Mesendoderm (in vitro differentiated cells): ENCODE measurements around the gene TVP23A.

Experiments used
- DNase-seq: peaks from one replicate; pipeline ENCODE4 v3.0.0; 2013
- H2AK5ac ChIP-seq: 2 replicates; pipeline ENCODE4 v1.6.1; 2013; ENCODE audit warnings: low read length, inconsistent platforms
- H2BK120ac ChIP-seq: 2 replicates; pipeline ENCODE4 v1.6.1; 2013; ENCODE audit warnings: low read depth, mild to moderate bottlenecking, low read length, moderate library complexity, mixed read lengths
- H2BK15ac ChIP-seq: replicated peaks from 2 replicates; pipeline ENCODE4 v1.6.1; 2013; ENCODE audit warnings: low read depth, mild to moderate bottlenecking, moderate library complexity
- H2BK5ac ChIP-seq: 2 replicates; pipeline ENCODE4 v1.6.1; 2013; ENCODE audit warnings: low read length, inconsistent platforms
- H3K18ac ChIP-seq: 2 replicates; pipeline ENCODE4 v1.6.1; 2013; ENCODE audit warnings: mild to moderate bottlenecking, low read length, mixed read lengths
- H3K23ac ChIP-seq: one replicate; pipeline ENCODE4 v1.6.1; 2013; ENCODE audit warnings: low read length
- H3K27ac ChIP-seq: 2 replicates; pipeline ENCODE4 v1.5.1; 2013; ENCODE audit warnings: low read depth, mild to moderate bottlenecking, inconsistent platforms, low read length, moderate library complexity
- H3K27me3 ChIP-seq: 2 replicates; pipeline ENCODE4 v1.6.1; 2013; ENCODE audit warnings: low read length, control low read depth, mild to moderate bottlenecking, inconsistent platforms; ENCODE audit not compliant: insufficient read depth, poor library complexity
- H3K36me3 ChIP-seq: 2 replicates; pipeline ENCODE4 v1.6.1; 2013; ENCODE audit warnings: low read length, inconsistent platforms; ENCODE audit not compliant: control insufficient read depth, insufficient read depth
- H3K4ac ChIP-seq: one replicate; pipeline ENCODE4 v1.6.1; 2013; ENCODE audit warnings: low read depth, mild to moderate bottlenecking, low read length, moderate library complexity
- H3K4me1 ChIP-seq: 2 replicates; pipeline ENCODE4 v1.6.1; 2013; ENCODE audit warnings: low read depth, low read length, inconsistent platforms; ENCODE audit not compliant: control insufficient read depth
- H3K4me2 ChIP-seq: 2 replicates; pipeline ENCODE4 v1.6.1; 2013; ENCODE audit warnings: low read length
- H3K4me3 ChIP-seq: 2 replicates; pipeline ENCODE4 v1.5.1; 2013; ENCODE audit warnings: mild to moderate bottlenecking, low read length
- H3K56ac ChIP-seq: one replicate; pipeline ENCODE4 v1.6.1; 2013; ENCODE audit warnings: low read length
- H3K79me1 ChIP-seq: 2 replicates; pipeline ENCODE4 v1.6.1; 2013; ENCODE audit warnings: low read length, inconsistent platforms
- H3K79me2 ChIP-seq: 2 replicates; pipeline ENCODE4 v1.6.1; 2013; ENCODE audit warnings: mild to moderate bottlenecking, low read length; ENCODE audit not compliant: control insufficient read depth, insufficient read depth
- H3K9ac ChIP-seq: 2 replicates; pipeline ENCODE4 v1.6.1; 2013; ENCODE audit warnings: low read length, inconsistent platforms
- H4K5ac ChIP-seq: one replicate; pipeline ENCODE4 v1.6.1; 2013; ENCODE audit warnings: low read length
- H4K8ac ChIP-seq: one replicate; pipeline ENCODE4 v1.6.1; 2013; ENCODE audit warnings: low read depth, mild to moderate bottlenecking, control low read depth, low read length, moderate library complexity
- WGBS: extraction: QIAGEN DNeasy Blood & Tissue Kit; methylation state at CpG from one replicate; pipeline ENCODE4 v1.1.7; 2013; ENCODE audit warnings: low lambda C conversion rate, missing lambda C conversion rate; ENCODE audit not compliant: insufficient coverage; ENCODE audit errors: extremely low coverage; 5-methylcytosine and 5-hydroxymethylcytosine counted together

TVP23A gene

DNA sequence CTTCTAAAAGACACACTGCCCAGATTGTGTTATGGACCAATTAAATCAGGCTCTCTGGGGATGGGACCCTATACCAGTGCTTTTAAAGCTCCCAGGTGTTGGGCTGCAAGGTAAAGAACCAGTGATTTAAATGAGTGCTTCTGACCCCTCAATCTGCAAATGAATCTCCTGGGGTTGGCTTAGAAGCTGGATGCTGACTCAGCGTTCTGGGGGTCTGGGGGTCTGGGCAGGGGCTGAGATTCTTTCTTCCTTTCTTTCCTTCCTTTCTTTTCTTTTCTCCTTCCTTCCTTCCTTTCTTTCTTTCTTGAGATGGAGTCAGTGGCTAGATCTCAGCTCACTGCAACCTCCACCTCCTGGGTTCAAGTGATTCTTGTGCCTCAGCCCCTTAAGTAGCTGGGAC is 2.0 kb upstream of the TVP23A start:
- Histone ChIP-seq H2BK120ac (no peak overlapping the region), H3K79me2 (no peaks in the 10 kb centered on the region), H2BK15ac (no peak overlapping the region), H3K79me1 (no peaks in the 10 kb centered on the region), H3K36me3 (no peaks in the 10 kb centered on the region), H3K9ac (no peak overlapping the region), H3K18ac (no peak overlapping the region), H3K4ac (no peak overlapping the region), H4K5ac (no peak overlapping the region), H3K27me3 (no peaks in the 10 kb centered on the region), H3K23ac (no peak overlapping the region), H3K56ac (no peak overlapping the region), H3K27ac (no peak overlapping the region), H4K8ac (no peak overlapping the region), H3K4me3 (no peak overlapping the region), H2AK5ac (no peak overlapping the region), H3K4me2 (no peak overlapping the region), H2BK5ac (no peak overlapping the region), H3K4me1 (no peaks in the 10 kb centered on the region)
- DNase-seq = no peak
- WGBS = no CpG with 5 or more reads among the region's 1 CpG

DNA sequence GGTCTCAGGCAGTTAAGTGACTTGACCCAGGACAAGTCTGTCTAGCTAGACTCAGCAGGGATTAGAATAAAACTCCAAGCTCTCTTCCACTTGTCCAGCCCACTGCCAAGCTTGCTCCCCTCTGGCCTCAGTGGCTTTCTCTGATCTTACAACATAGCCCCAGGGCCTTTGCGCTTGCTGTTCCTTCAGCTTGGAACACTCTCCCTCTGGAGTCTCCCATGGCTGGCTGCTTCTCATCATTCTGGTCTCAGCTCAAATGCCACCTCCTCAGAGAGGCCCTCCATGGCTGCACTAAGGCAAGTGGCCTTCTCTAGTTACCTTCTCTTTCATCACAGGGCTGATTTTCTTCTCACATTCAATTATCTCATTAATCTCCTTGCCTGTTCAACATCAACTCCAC is 1.1 kb downstream of the TVP23A start:
- WGBS = no CpG with 5 or more reads among the region's 1 CpG
- no peak for DNase-seq
- no peak overlapping the region for H3K4me2 ChIP-seq
- H3K23ac ChIP-seq = no peak overlapping the region
- no peaks in the 10 kb centered on the region for H3K79me2 ChIP-seq
- H3K18ac ChIP-seq = no peak overlapping the region
- H3K4me3 ChIP-seq = no peak overlapping the region
- no peak overlapping the region for H2BK5ac ChIP-seq
- no peak overlapping the region for H3K56ac ChIP-seq
- no peak overlapping the region for H3K27ac ChIP-seq
- H3K4me1 ChIP-seq = no peaks in the 10 kb centered on the region
- H2AK5ac ChIP-seq = no peak overlapping the region
- no peak overlapping the region for H2BK120ac ChIP-seq
- no peaks in the 10 kb centered on the region for H3K36me3 ChIP-seq
- no peaks in the 10 kb centered on the region for H3K27me3 ChIP-seq
- H3K9ac ChIP-seq = no peak overlapping the region
- no peak overlapping the region for H4K5ac ChIP-seq
- no peaks in the 10 kb centered on the region for H3K79me1 ChIP-seq
- H4K8ac ChIP-seq = no peak overlapping the region
- H2BK15ac ChIP-seq = no peak overlapping the region
- H3K4ac ChIP-seq = no peak overlapping the region

DNA sequence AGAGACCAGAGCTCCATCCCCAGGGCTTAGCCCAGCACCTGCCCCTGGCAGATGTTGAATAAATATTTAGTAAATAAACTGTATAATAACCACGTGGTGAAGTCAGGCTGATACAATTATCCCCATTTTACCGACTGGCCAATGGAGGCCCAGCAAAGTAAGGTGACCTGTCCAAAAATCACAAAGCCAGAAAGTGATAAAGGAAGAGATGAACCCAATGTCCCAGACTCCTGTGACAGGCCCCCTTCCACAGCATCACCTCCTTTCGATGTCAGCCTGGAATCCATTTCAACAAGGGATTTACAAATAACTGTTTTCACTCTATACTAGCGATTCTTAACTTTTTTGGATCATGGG is 5.5 kb downstream of the TVP23A start:
- Histone ChIP-seq H4K8ac (no peak overlapping the region), H4K5ac (no peak overlapping the region), H2AK5ac (no peak overlapping the region), H2BK15ac (no peak overlapping the region), H2BK5ac (no peak overlapping the region), H3K4me2 (no peak overlapping the region), H3K18ac (no peak overlapping the region), H2BK120ac (no peak overlapping the region), H3K79me2 (no peaks in the 10 kb centered on the region), H3K27me3 (no peaks in the 10 kb centered on the region), H3K4ac (no peak overlapping the region), H3K27ac (no peak overlapping the region), H3K9ac (no peak overlapping the region), H3K4me1 (no peaks in the 10 kb centered on the region), H3K23ac (no peak overlapping the region), H3K4me3 (no peak overlapping the region), H3K56ac (no peak overlapping the region), H3K79me1 (no peaks in the 10 kb centered on the region), H3K36me3 (no peaks in the 10 kb centered on the region)
- no peak for DNase-seq
- no CpG with 5 or more reads among the region's 4 CpGs for WGBS

DNA sequence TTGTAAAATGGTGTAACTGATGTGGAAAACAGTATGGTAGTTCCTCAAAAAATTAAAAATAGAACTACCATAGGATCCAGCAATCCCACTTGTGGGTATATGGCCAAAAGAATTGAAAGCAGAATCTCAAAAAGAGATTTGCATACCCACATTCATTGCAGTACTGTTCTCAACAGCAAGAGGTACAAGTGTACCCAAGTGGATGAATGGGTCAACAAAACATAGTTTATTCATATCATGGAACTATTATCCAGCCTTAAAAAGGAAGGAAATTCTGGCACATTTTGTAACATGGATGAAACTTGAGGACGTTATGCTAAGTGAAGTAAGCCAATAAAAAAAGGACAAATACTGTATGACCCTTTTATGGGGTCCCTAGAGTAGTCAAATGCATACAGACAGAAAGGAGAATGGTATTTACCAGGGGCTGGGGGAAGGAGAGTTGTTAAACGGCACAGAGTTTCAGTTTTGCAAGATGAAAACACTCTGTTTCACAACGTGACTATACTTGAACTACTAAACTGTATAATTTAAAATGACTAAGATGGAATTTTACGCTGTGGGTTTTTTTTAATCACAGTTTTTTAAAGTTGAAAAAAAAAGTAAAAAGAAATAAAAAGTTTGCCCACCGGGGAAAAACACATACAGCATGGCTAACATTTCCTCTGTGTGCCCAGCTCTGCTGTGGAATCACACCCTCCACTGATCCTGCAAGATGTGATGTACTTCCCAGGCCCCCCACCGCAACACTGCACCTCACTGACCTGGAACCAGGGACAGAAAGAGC is 6.1 kb downstream of the TVP23A start:
- Histone ChIP-seq H3K4me3 (no peak overlapping the region), H4K8ac (no peak overlapping the region), H3K4me1 (no peaks in the 10 kb centered on the region), H3K23ac (no peak overlapping the region), H2BK15ac (no peak overlapping the region), H3K27ac (no peak overlapping the region), H3K36me3 (no peaks in the 10 kb centered on the region), H3K18ac (no peak overlapping the region), H4K5ac (no peak overlapping the region), H3K79me2 (no peaks in the 10 kb centered on the region), H3K79me1 (no peaks in the 10 kb centered on the region), H3K4ac (no peak overlapping the region), H3K56ac (no peak overlapping the region), H2AK5ac (no peak overlapping the region), H2BK120ac (no peak overlapping the region), H3K4me2 (no peak overlapping the region), H3K27me3 (no peaks in the 10 kb centered on the region), H3K9ac (no peak overlapping the region), H2BK5ac (no peak overlapping the region)
- no peak for DNase-seq
- WGBS = no CpG with 5 or more reads among the region's 6 CpGs

DNA sequence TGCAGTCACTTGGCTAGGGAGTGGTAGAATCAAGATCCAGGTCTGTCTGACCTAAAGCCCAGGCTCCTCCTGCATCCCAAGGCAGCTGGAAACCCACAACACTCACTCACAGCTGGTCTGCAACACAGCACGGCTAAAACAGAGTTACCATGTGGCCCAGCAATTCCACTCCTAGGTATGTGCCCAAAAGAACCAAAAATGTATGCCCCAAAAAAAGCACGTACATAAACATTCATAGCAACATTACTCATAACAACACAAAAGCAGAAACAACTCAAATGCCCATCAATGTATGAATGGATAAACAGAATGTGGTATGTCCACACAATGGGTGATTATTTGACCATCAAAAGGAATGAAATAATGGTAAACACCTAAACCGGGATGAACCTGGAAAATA is 8.9 kb downstream of the TVP23A start:
- Histone ChIP-seq H3K36me3 (no peaks in the 10 kb centered on the region), H3K18ac (no peak overlapping the region), H3K56ac (no peak overlapping the region), H3K79me2 (no peaks in the 10 kb centered on the region), H3K4me1 (no peaks in the 10 kb centered on the region), H3K23ac (no peak overlapping the region), H3K27me3 (no peaks in the 10 kb centered on the region), H3K9ac (no peak overlapping the region), H2BK120ac (no peak overlapping the region), H2AK5ac (no peak overlapping the region), H3K4me3 (no peak overlapping the region), H3K4me2 (no peak overlapping the region), H4K8ac (no peak overlapping the region), H3K4ac (no peak overlapping the region), H3K79me1 (no peaks in the 10 kb centered on the region), H3K27ac (no peak overlapping the region), H4K5ac (no peak overlapping the region), H2BK15ac (no peak overlapping the region), H2BK5ac (no peak overlapping the region)
- no peak for DNase-seq
- WGBS = no CpG with 5 or more reads among the region's 3 CpGs

DNA sequence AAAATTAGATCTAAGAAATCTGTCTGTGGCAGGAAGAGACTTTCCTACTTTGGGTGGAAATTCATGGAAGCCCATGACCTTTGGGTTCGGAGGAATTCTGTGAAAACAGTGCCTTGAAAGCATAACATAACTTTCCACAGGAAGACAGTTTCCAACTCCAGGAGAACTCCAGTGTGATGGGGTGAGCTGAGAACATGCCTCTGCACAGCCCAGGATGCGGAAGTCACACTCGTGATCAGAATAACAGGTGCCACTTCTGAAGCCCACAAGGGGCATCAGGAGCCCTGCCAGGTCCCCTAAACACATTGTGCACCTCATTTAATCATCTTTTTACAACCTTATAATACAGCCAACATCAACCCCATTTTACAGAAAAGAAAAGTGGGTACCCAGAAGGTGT is 9.7 kb downstream of the TVP23A start:
- H3K4me3 ChIP-seq = no peak overlapping the region
- H2AK5ac ChIP-seq = no peak overlapping the region
- H2BK120ac ChIP-seq = no peak overlapping the region
- H3K23ac ChIP-seq = no peak overlapping the region
- no peak overlapping the region for H3K9ac ChIP-seq
- DNase-seq = no peak
- no peak overlapping the region for H2BK5ac ChIP-seq
- H3K4ac ChIP-seq = no peak overlapping the region
- no peak overlapping the region for H4K8ac ChIP-seq
- H2BK15ac ChIP-seq = no peak overlapping the region
- no peak overlapping the region for H3K18ac ChIP-seq
- H3K36me3 ChIP-seq = no peaks in the 10 kb centered on the region
- no peaks in the 10 kb centered on the region for H3K4me1 ChIP-seq
- H3K27me3 ChIP-seq = no peaks in the 10 kb centered on the region
- WGBS = no CpG with 5 or more reads among the region's 3 CpGs
- no peak overlapping the region for H4K5ac ChIP-seq
- H3K27ac ChIP-seq = no peak overlapping the region
- H3K4me2 ChIP-seq = no peak overlapping the region
- no peak overlapping the region for H3K56ac ChIP-seq
- H3K79me1 ChIP-seq = no peaks in the 10 kb centered on the region
- no peaks in the 10 kb centered on the region for H3K79me2 ChIP-seq
